Right lobe of liver (tissue), 6 donors: ENCODE results near the gene NIT1. TPM values are rescaled to one million over a fixed set of nuclear protein-coding genes. Genes with fewer than 3 reads are reported as not detected.
A peak's percentile ranks its signal among the peaks of the same experiment; 100 is the strongest.

Source experiments
- ATAC-seq, 4 donors: fragments of 200-7000 bp; cut with Tn5 transposase; one replicate each; pipeline ENCODE4 v1.9.1; 2020; ENCODE audit warnings: mild to moderate bottlenecking in 4 of 4, moderate library complexity in 4 of 4
- DNase-seq, 3 donors: peaks; one replicate each; pipeline ENCODE4 v3.0.0-alpha.2; 2020
- H3K27ac ChIP-seq, 3 donors: fragments of 200-600 bp; one replicate each; pipeline ENCODE4 v1.8.0; 2022
- H3K27me3 ChIP-seq, 2 donors: fragments of 200-600 bp; one replicate each; pipeline ENCODE4 v1.8.0; 2022
- H3K36me3 ChIP-seq, 4 donors: fragments of 200-600 bp; sonication (generic) in 1 of 4; one replicate each; pipeline versions ENCODE4 v1.5.1 to v1.8.0; 2017 to 2022; ENCODE audit warnings: control low read depth in 1 of 4
- H3K4me1 ChIP-seq, 4 donors: fragments of 200-600 bp; sonication (generic) in 1 of 4; one replicate each; pipeline versions ENCODE4 v1.5.1 to v1.8.0; 2017 to 2022; ENCODE audit warnings: control low read depth in 1 of 4
- H3K4me3 ChIP-seq, 3 donors: fragments of 200-600 bp; one replicate each; pipeline ENCODE4 v1.8.0; 2022
- H3K9me3 ChIP-seq, 4 donors: fragments of 200-600 bp; sonication (generic) in 1 of 4; one replicate each; pipeline versions ENCODE4 v1.5.1 to v1.8.0; 2017 to 2022; ENCODE audit warnings: control low read depth in 1 of 4
- CTCF ChIP-seq, 4 donors: fragments of 200-600 bp in 3 of 4; fragments of 450-650 bp in 1 of 4; IDR thresholded peaks; one replicate each; pipeline versions ENCODE4 v1.5.1 to v1.8.0; 2016 to 2022; ENCODE audit warnings: antibody characterized with exemption in 4 of 4, mild to moderate bottlenecking in 2 of 4
- POLR2A ChIP-seq: fragments of 450-650 bp; IDR thresholded peaks from one replicate; pipeline ENCODE4 v1.6.1; 2017; ENCODE audit warnings: antibody characterized with exemption, mild to moderate bottlenecking
- WGBS: methylation state at CpG from one replicate; pipeline ENCODE4 v1.1.6; 2018; ENCODE audit warnings: low coverage, low lambda C conversion rate; ENCODE audit not compliant: insufficient coverage; ENCODE audit errors: missing lambda C conversion rate; 5-methylcytosine and 5-hydroxymethylcytosine counted together
- intact Hi-C, 2 donors: fragments of 100-400 bp; cut with DNase I; formaldehyde crosslinking; loops; one replicate each; pipeline versions ENCODE4 v1.11.2 to v1.14.1; 2022
- total RNA-seq, 6 experiments: library from RNA; depleted of rRNA in 2 of 6; stranded (reverse); fragments of >200 nt in 2 of 6; fragmentation: NEBNext Ultra II Directional in 3 of 6; extraction: Animal tissue kit (Norgen Biotek cat#: 25700) in 3 of 6; gene quantifications; one replicate each; pipeline versions ENCODE4 v1.1.0 to v1.2.4, GENCODE V29; 2016 to 2023
- donor health status: DM: no; HTN: yes; CAD: no.
- donor health status: DM: no; HTN: no; CAD: no.
- donor health status: DM: no; HTN: no; CAD: no.
- donor health status: DM: no; HTN: yes; CAD: no.
- donor health status: DM: no; HTN: yes; CAD: no.

NIT1 gene
- total RNA-seq, 6 experiments from 2014 or later, result 36.9 to 67.8 (median 45.8) TPM

DNA sequence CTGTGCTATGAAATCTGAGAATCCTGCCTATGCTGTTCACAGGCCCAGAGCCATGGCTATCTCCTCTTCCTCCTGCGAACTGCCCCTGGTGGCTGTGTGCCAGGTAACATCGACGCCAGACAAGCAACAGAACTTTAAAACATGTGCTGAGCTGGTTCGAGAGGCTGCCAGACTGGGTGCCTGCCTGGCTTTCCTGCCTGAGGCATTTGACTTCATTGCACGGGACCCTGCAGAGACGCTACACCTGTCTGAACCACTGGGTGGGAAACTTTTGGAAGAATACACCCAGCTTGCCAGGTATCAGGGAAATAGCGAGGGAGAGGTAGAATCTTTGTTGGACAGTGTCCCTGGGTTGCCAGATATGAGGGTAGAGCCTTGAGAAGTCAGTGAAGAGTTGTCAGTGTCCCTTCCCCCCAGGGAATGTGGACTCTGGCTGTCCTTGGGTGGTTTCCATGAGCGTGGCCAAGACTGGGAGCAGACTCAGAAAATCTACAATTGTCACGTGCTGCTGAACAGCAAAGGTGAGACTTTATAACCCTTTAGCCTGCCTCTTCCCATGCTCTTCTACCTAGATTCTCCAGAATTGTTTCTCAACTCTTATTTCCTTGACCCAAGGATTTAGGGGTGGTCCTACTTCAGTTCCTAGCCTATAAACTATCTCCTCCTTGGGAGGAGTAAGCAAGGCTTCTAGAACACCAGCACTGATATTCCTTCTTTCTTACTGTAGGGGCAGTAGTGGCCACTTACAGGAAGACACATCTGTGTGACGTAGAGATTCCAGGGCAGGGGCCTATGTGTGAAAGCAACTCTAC, 1.4 kb downstream of the NIT1 start:
- Histone ChIP-seq H3K4me3 (peak overlapping the region; percentile 89 to 100 (median 99)), H3K36me3 (peaks cover 0 to 47% (median 33%) of the 10 kb centered on the region in 4 donors), H3K27me3 (no peaks in the 10 kb centered on the region), H3K27ac (peak overlapping the region; percentile 88 to 95 (median 90)), H3K4me1 (peaks cover 0 to 43% (median 19%) of the 10 kb centered on the region in 4 donors), H3K9me3 (no peaks in the 10 kb centered on the region)
- intact Hi-C loops, result no loop called here
- 14% methylated on average over 8 of the region's 10 CpGs for WGBS
- peak; percentile 16 to 63 (median 53) for ATAC-seq
- DNase-seq, result peak; percentile 61 to 87 (median 79)
- TF ChIP-seq CTCF (IDR thresholded peaks at IDR 0.05), result peak in 1 of 4 donors; percentile 13
- TF ChIP-seq POLR2A, result no peak

GRCh38 chr1:161121042-161121650, 3.2 kb downstream of the NIT1 start:
- Histone ChIP-seq H3K27me3 (no peaks in the 10 kb centered on the region), H3K4me1 (peaks cover 0 to 27% (median 13%) of the 10 kb centered on the region in 4 donors), H3K9me3 (no peaks in the 10 kb centered on the region), H3K4me3 (no peak overlapping the region), H3K36me3 (peaks cover 0 to 58% (median 40%) of the 10 kb centered on the region in 4 donors), H3K27ac (no peak overlapping the region)
- no peak for DNase-seq
- no peak for ATAC-seq
- TF ChIP-seq POLR2A (no peak), CTCF (IDR thresholded peaks at IDR 0.05) (no peak)
- 68% methylated on average over 3 of the region's 3 CpGs for WGBS
- intact Hi-C loops, result no loop called here

- no peak overlapping the region for H3K27ac ChIP-seq
- 67% methylated on average over 4 of the region's 4 CpGs for WGBS
- peaks cover 0 to 58% (median 40%) of the 10 kb centered on the region in 4 donors for H3K36me3 ChIP-seq
- no peak overlapping the region for H3K4me3 ChIP-seq
- no peak for ATAC-seq
- H3K27me3 ChIP-seq, result no peaks in the 10 kb centered on the region
- TF ChIP-seq CTCF (IDR thresholded peaks at IDR 0.05) (no peak), POLR2A (no peak)
- peaks cover 0 to 20% (median 10%) of the 10 kb centered on the region in 4 donors for H3K4me1 ChIP-seq
- no peaks in the 10 kb centered on the region for H3K9me3 ChIP-seq
- DNase-seq, result no peak
- intact Hi-C loops, result no loop called here
Observed at GRCh38 chr1:161121834-161122233, 3.9 kb downstream of the NIT1 start.

GRCh38 chr1:161122967-161123366, 5.1 kb downstream of the NIT1 start:
- ATAC-seq (no peak), DNase-seq (no peak)
- intact Hi-C loops, result no loop called here
- Histone ChIP-seq H3K9me3 (no peaks in the 10 kb centered on the region), H3K36me3 (peaks cover 0 to 62% (median 40%) of the 10 kb centered on the region in 4 donors), H3K4me1 (peaks cover 0 to 20% (median 8%) of the 10 kb centered on the region in 4 donors), H3K4me3 (no peak overlapping the region), H3K27ac (no peak overlapping the region), H3K27me3 (no peaks in the 10 kb centered on the region)
- TF ChIP-seq POLR2A (no peak), CTCF (IDR thresholded peaks at IDR 0.05) (no peak)
- WGBS, result 87% methylated on average over 6 of the region's 6 CpGs
